HUDEP-2 (cell line): ENCODE data around the gene WASHC1.
"Not testable (repeated sequence)": the region's sequence is repeated elsewhere in the genome, so short reads cannot be mapped to it uniquely, and the experiment has no call there.

Experiments used
- DNase-seq, 76 experiments: peaks; one replicate each; lab custom pipeline; 2025; ENCODE audit not compliant: unreplicated experiment in 76 of 76; lab: John Stamatoyannopoulos, UW

WASHC1 gene

DNA sequence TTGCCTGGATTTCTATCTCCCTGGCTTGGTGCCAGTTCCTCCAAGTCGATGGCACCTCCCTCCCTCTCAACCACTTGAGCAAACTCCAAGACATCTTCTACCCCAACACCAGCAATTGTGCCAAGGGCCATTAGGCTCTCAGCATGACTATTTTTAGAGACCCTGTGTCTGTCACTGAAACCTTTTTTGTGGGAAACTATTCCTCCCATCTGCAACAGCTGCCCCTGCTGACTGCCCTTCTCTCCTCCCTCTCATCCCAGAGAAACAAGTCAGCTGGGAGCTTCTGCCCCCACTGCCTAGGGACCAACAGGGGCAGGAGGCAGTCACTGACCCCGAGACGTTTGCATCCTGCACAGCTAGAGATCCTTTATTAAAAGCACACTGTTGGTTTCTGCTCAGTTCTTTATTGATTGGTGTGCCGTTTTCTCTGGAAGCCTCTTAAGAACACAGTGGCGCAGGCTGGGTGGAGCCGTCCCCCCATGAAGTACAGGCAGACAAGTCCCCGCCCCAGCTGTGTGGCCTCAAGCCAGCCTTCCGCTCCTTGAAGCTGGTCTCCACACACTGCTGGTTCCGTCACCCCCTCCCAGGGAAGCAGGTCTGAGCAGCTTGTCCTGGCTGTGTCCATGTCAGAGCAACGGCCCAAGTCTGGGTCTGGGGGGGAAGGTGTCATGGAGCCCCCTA lies 15.0 kb downstream of the WASHC1 start:
- not testable (repeated sequence) for DNase-seq

GRCh38 chr9:11206-11605 lies 18.1 kb downstream of the WASHC1 start:
- DNase-seq: not testable (repeated sequence)

DNA sequence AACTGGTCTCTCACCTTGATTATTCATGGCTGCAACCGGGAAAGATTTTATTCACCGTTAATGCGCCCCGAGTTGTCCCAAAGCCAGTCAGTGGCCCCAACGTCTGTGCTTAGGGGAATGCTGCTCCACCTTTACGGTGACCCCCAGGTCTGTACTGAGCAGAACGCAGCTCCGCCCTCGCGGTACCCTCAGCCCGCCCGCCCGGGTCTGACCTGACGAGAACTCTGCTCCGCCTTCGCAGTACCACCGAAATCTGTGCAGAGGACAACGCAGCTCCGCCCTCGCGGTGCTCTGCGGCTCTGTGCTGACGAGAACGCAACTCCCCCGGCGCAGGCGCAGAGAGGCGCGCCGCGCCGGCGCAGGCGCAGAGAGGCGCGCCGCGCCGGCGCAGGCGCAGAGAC lies 18.6 kb downstream of the WASHC1 start:
- DNase-seq: not testable (repeated sequence)

DNA sequence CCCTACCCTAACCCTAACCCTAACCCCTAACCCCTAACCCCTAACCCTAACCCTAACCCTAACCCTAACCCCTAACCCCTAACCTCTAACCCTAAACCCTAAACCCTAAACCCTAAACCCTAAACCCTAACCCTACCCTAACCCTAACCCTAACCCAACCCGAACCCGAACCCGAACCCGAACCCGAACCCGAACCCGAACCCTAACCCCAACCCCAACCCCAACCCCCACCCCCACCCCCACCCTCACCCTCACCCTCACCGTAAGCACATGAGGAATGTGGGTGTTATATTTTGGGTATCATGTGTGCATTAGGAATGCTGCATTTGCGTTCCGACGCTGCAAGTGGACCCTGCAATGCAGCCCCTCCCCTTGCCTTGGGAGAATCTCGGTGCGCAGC lies 19.0 kb downstream of the WASHC1 start:
- DNase-seq: not testable (repeated sequence)
